ENCODE results near the gene MRRF.
"Not testable (repeated sequence)": the region's sequence is repeated elsewhere in the genome, so short reads cannot be mapped to it uniquely, and the experiment has no call there.

MRRF gene

DNA sequence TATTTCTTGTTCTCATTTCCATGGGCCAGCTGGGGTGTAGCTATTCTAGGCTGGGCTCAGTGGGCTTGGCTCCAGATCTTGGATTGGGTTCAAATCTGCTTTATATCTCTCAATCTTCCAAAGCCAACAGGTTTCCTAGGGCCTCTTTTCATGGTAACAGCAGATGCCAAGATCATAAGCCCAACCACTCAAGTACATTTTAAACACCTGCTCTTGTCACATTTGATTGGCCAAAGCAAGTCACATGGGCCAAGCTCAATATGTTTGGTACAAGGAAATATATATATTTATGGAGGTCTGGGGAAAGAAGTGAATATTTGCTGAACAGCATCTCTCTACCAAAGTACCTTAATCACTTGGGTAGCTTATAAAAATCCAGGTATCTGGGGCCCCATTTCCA, 49.5 kb downstream of the MRRF start:
- H3K4me3 ChIP-seq (ENCODE audit: control insufficient read depth, low read depth, low read length): no peak overlapping the region
- no peak for TF ChIP-seq CTCF (conservative IDR thresholded peaks at IDR 0.05; ENCODE audit: control insufficient read depth, insufficient read depth, low read depth, low read length)
- DNase-seq (ENCODE audit: low read depth): no peak

- DNase-seq (ENCODE audit: low read depth): no peak
- H3K4me3 ChIP-seq (ENCODE audit: control insufficient read depth, low read depth, low read length): no peak overlapping the region
- no peak for TF ChIP-seq CTCF (conservative IDR thresholded peaks at IDR 0.05; ENCODE audit: control insufficient read depth, insufficient read depth, low read depth, low read length)
Observed at GRCh38 chr9:122315534-122315933, 50.9 kb downstream of the MRRF start.

- peak; percentile 12 for DNase-seq (ENCODE audit: low read depth)
- no peak overlapping the region for H3K4me3 ChIP-seq (ENCODE audit: control insufficient read depth, low read depth, low read length)
- TF ChIP-seq CTCF (conservative IDR thresholded peaks at IDR 0.05; ENCODE audit: control insufficient read depth, insufficient read depth, low read depth, low read length): no peak
Observed at GRCh38 chr9:122318284-122318683, 53.6 kb downstream of the MRRF start.

- no peak for DNase-seq (ENCODE audit: low read depth)
- no peak for TF ChIP-seq CTCF (conservative IDR thresholded peaks at IDR 0.05; ENCODE audit: control insufficient read depth, insufficient read depth, low read depth, low read length)
- no peak overlapping the region for H3K4me3 ChIP-seq (ENCODE audit: control insufficient read depth, low read depth, low read length)
Observed at GRCh38 chr9:122320413-122320881, 55.8 kb downstream of the MRRF start.

DNA sequence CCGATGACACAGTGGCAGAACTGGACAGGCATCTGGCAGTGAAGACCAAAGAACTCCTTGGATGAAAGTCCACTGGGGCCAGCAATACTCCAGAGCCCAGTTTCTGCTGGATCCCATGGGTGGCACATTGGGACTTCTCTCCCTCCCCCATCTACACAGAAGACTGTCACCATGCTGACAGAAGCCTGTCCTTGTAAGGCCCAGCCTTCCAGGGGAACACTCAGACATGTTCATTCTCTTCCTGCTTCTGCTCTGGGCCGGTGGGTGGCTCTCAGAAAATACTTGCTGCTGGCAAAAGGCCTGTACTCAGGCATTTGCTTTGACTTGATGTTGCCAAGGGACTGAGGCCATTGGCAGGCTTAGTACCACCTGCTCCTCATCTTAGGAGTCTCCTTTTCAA, 57.9 kb downstream of the MRRF start:
- TF ChIP-seq CTCF (conservative IDR thresholded peaks at IDR 0.05; ENCODE audit: control insufficient read depth, insufficient read depth, low read depth, low read length): no peak
- DNase-seq (ENCODE audit: low read depth): no peak
- H3K4me3 ChIP-seq (ENCODE audit: control insufficient read depth, low read depth, low read length): no peak overlapping the region

DNA sequence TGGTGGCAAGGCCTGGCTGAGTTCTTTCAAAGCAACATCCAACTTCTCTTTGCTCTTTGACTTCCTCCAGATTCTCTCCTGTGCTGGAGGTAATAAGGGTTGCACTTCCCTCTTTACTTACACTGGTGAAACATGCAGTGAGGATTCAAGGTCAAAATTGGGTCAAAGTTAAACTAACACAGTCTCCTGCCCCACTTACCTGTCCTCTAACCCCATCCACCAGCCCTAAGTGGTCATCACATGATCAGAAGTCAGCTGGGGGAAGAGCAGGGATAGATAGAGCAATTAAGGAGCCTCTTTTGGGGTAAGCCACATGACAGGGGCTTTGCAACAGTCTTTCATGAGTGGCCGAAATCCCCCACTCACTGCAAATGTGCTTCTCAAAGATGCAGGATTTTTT, 60.0 kb downstream of the MRRF start:
- not testable (repeated sequence) for H3K4me3 ChIP-seq (ENCODE audit: control insufficient read depth, low read depth, low read length); DNase-seq (ENCODE audit: low read depth)

- TF ChIP-seq CTCF (conservative IDR thresholded peaks at IDR 0.05; ENCODE audit: control insufficient read depth, insufficient read depth, low read depth, low read length): no peak
- DNase-seq (ENCODE audit: low read depth): no peak
- no peak overlapping the region for H3K4me3 ChIP-seq (ENCODE audit: control insufficient read depth, low read depth, low read length)
Observed at GRCh38 chr9:122325124-122325523, 60.4 kb downstream of the MRRF start.

Measured in fibroblast of mammary gland (primary cell).